ENCODE data around the gene TRIOBP. TPM values are rescaled to one million over a fixed set of nuclear protein-coding genes. Genes with fewer than 3 reads are reported as not detected.

Gene TRIOBP
- total RNA-seq, 1 experiment from 2014 or later: 28.7 TPM

DNA sequence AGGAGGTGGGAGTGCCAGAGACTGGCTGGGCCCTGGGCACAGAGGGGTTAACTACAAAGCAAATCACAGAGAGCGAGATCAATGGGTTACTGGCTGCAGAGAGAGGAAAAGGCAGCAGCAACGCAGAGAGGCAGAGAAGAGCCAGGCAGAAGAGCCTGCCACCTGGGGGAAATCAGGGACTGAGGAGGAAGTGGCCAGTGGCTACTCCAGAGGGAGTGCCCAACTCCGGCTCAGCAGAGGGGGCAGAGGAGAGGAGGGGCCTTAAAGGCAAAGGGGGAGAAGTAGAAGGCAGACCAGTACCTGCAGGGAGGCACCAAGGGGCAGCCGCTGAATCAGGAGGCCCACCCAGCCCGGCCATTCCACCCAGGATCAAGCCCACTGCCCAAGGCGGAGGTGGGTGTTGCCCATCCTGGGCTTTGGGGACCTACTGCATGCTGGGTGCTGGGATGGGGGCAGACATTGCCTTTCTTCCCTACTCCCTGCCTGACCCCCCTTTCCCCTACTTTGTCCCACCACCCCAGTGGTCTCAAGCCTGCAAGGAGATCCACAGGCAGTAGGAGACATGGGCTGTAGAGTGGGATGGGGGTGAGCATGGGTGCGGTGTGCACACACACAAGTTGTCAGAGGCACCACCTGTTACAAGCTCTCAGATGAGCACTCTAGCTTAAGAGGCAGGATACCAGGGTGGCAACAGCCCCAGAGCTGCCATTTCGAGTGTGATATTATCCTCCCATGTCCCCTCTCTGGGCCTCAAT lies 125.4 kb downstream of the TRIOBP start:
- Histone ChIP-seq H3K27ac (ENCODE audit: low read depth, low read length, poor library complexity, severe bottlenecking) (no peak overlapping the region), H3K27me3 (replicated peaks; ENCODE audit: insufficient read depth, low read depth, low read length, poor library complexity) (no peaks in the 10 kb centered on the region), H3K4me3 (ENCODE audit: low read depth, low read length, poor library complexity, severe bottlenecking) (no peak overlapping the region), H3K9me3 (ENCODE audit: low read depth, low read length, poor library complexity, severe bottlenecking) (no peaks in the 10 kb centered on the region), H3K4me1 (ENCODE audit: insufficient read depth, low read length, poor library complexity, severe bottlenecking) (peaks cover 15% of the 10 kb centered on the region), H3K36me3 (ENCODE audit: insufficient read depth, low read length, poor library complexity, severe bottlenecking) (no peaks in the 10 kb centered on the region)
- ChIA-PET POLR2A (ENCODE audit: low non-redundant PET) (no interaction called here), CTCF (no interaction called here)
- BruUV-seq (replicated peaks): no TSS peak
- DNase-seq (ENCODE audit: low spot score): no peak
- TF ChIP-seq EZH2 (IDR thresholded peaks at IDR 0.05; ENCODE audit: borderline replicate concordance, low read depth, low read length, poor library complexity, severe bottlenecking): no peak
- TF ChIP-seq, protein P1, sequence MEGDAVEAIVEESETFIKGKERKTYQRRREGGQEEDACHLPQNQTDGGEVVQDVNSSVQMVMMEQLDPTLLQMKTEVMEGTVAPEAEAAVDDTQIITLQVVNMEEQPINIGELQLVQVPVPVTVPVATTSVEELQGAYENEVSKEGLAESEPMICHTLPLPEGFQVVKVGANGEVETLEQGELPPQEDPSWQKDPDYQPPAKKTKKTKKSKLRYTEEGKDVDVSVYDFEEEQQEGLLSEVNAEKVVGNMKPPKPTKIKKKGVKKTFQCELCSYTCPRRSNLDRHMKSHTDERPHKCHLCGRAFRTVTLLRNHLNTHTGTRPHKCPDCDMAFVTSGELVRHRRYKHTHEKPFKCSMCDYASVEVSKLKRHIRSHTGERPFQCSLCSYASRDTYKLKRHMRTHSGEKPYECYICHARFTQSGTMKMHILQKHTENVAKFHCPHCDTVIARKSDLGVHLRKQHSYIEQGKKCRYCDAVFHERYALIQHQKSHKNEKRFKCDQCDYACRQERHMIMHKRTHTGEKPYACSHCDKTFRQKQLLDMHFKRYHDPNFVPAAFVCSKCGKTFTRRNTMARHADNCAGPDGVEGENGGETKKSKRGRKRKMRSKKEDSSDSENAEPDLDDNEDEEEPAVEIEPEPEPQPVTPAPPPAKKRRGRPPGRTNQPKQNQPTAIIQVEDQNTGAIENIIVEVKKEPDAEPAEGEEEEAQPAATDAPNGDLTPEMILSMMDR (conservative IDR thresholded peaks at IDR 0.05; ENCODE audit: low read depth, low read length): no peak
- intact Hi-C loops (cut with micrococcal nuclease; ENCODE audit: unreplicated experiment): no loop called here

DNA sequence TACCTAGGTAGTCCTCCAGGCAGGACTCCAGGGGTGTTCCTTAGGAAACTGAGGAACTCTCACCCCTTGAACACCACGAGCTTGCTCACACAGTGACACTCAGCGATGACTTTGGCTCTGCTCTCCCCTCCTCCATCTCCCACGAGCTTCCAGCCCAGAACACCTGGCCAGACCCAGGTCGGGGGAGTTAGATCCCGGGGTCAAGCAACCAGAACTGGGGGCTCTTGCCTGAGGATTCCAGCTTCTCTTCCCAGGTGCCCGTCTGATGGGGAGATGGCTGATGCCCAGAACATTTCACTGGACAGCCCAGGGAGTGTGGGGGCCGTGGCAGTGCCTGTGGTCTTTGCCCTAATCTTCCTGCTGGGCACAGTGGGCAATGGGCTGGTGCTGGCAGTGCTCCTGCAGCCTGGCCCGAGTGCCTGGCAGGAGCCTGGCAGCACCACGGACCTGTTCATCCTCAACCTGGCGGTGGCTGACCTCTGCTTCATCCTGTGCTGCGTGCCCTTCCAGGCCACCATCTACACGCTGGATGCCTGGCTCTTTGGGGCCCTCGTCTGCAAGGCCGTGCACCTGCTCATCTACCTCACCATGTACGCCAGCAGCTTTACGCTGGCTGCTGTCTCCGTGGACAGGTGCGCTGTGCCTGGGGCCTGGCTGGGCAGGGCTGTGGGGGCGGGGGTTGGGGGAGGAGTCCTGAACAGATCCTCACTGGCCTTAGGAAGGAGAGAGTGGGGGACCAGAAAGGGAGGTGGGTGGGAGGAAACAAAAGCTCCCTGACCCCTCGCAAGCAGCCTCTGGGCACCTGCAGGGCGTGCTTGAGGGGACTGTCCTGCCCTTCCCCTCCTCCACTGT lies 126.5 kb downstream of the TRIOBP start, which contains the start of gene GALR3:
Gene GALR3 (plus strand): TSS at position 249 of the 852 bp plus-strand sequence. CDS start 25 bp downstream, at position 274.
- CTCF ChIA-PET: no interaction called here
- no peak for DNase-seq (ENCODE audit: low spot score)
- no peak within 1 kb of the TSS for H3K27ac ChIP-seq (ENCODE audit: low read depth, low read length, poor library complexity, severe bottlenecking)
- H3K27me3 ChIP-seq (replicated peaks; ENCODE audit: insufficient read depth, low read depth, low read length, poor library complexity): no peaks in the 10 kb centered on the region
- peak within 1 kb of the TSS; percentile 40 for H3K4me3 ChIP-seq (ENCODE audit: low read depth, low read length, poor library complexity, severe bottlenecking)
- POLR2A ChIA-PET (ENCODE audit: low non-redundant PET): no interaction called here
- TF ChIP-seq EZH2 (IDR thresholded peaks at IDR 0.05; ENCODE audit: borderline replicate concordance, low read depth, low read length, poor library complexity, severe bottlenecking): no peak
- TF ChIP-seq, protein P1 (conservative IDR thresholded peaks at IDR 0.05; ENCODE audit: low read depth, low read length): no peak
- peaks cover 8% of the 10 kb centered on the region for H3K4me1 ChIP-seq (ENCODE audit: insufficient read depth, low read length, poor library complexity, severe bottlenecking)
- BruUV-seq (replicated peaks): no TSS peak
- no peaks in the 10 kb centered on the region for H3K9me3 ChIP-seq (ENCODE audit: low read depth, low read length, poor library complexity, severe bottlenecking)
- intact Hi-C loops (cut with micrococcal nuclease; ENCODE audit: unreplicated experiment): no loop called here
- no peaks in the 10 kb centered on the region for H3K36me3 ChIP-seq (ENCODE audit: insufficient read depth, low read length, poor library complexity, severe bottlenecking)

DNA sequence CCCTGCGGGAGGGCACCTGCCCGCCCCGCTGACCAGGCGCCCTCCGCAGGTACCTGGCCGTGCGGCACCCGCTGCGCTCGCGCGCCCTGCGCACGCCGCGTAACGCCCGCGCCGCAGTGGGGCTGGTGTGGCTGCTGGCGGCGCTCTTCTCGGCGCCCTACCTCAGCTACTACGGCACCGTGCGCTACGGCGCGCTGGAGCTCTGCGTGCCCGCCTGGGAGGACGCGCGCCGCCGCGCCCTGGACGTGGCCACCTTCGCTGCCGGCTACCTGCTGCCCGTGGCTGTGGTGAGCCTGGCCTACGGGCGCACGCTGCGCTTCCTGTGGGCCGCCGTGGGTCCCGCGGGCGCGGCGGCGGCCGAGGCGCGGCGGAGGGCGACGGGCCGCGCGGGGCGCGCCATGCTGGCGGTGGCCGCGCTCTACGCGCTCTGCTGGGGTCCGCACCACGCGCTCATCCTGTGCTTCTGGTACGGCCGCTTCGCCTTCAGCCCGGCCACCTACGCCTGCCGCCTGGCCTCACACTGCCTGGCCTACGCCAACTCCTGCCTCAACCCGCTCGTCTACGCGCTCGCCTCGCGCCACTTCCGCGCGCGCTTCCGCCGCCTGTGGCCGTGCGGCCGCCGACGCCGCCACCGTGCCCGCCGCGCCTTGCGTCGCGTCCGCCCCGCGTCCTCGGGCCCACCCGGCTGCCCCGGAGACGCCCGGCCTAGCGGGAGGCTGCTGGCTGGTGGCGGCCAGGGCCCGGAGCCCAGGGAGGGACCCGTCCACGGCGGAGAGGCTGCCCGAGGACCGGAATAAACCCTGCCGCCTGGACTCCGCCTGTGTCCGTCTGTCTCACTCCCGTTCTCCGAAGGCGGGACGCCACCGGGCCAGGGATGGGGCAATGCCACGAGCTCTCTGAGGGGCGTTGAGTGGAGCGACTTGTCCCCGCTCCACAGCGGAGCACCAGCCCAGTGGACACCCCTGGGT lies 128.1 kb downstream of the TRIOBP start:
- POLR2A ChIA-PET (ENCODE audit: low non-redundant PET): no interaction called here
- peak; percentile 62 for DNase-seq (ENCODE audit: low spot score)
- CTCF ChIA-PET: no interaction called here

More for the DNA sequence above, 128.1 kb downstream of the TRIOBP start:
- Histone ChIP-seq H3K4me3 (ENCODE audit: low read depth, low read length, poor library complexity, severe bottlenecking) (peak overlapping the region; percentile 40), H3K36me3 (ENCODE audit: insufficient read depth, low read length, poor library complexity, severe bottlenecking) (no peaks in the 10 kb centered on the region), H3K27ac (ENCODE audit: low read depth, low read length, poor library complexity, severe bottlenecking) (no peak overlapping the region), H3K27me3 (replicated peaks; ENCODE audit: insufficient read depth, low read depth, low read length, poor library complexity) (no peaks in the 10 kb centered on the region), H3K9me3 (ENCODE audit: low read depth, low read length, poor library complexity, severe bottlenecking) (no peaks in the 10 kb centered on the region), H3K4me1 (ENCODE audit: insufficient read depth, low read length, poor library complexity, severe bottlenecking) (no peaks in the 10 kb centered on the region)
- intact Hi-C loops (cut with micrococcal nuclease; ENCODE audit: unreplicated experiment): no loop called here
- TF ChIP-seq EZH2 (IDR thresholded peaks at IDR 0.05; ENCODE audit: borderline replicate concordance, low read depth, low read length, poor library complexity, severe bottlenecking): no peak
- TF ChIP-seq, protein P1 (conservative IDR thresholded peaks at IDR 0.05; ENCODE audit: low read depth, low read length): no peak; the same call in 1 of the 2 replicates
- BruUV-seq (replicated peaks): no TSS peak
